GM12878 (cell line): ENCODE results near the gene ADISSP. TPM values are rescaled to one million over a fixed set of nuclear protein-coding genes. Genes with fewer than 3 reads are reported as not detected.

Source experiments
- ATAC-seq: fragments of 200-7000 bp; cut with Tn5 transposase; 3 replicates; pipeline ENCODE4 v1.9.1; 2020; ENCODE audit warnings: mild to moderate bottlenecking, moderate library complexity
- BruUV-seq: library from RNA; stranded (reverse); fragments of 400-500 nt; replicated peaks from 2 replicates; lab custom pipeline; 2021; lab: Mats Ljungman, UMichigan
- CTCF ChIA-PET: fragments of 300-600 bp; sonication (Branson Sonifier 250); formaldehyde crosslinking; extraction: SDS; loops from one replicate; lab custom pipeline; 2021; ENCODE audit warnings: inconsistent platforms; lab: Yijun Ruan, JAX
- POLR2A ChIA-PET: fragments of 350-600 bp; formaldehyde crosslinking; extraction: SDS; loops from one replicate; lab custom pipeline; 2021; ENCODE audit warnings: inconsistent platforms; lab: Charles Lee
- RAD21 ChIA-PET: fragments of 300-600 bp; sonication (Branson Sonifier 250); formaldehyde crosslinking; loops from one replicate; lab custom pipeline; 2023; ENCODE audit warnings: antibody characterized with exemption; ENCODE audit not compliant: unreplicated experiment; lab: Charles Lee
- SMC1A ChIA-PET: fragments of 300-600 bp; sonication (Branson Sonifier 250); formaldehyde crosslinking; loops from one replicate; lab custom pipeline; 2023; ENCODE audit not compliant: unreplicated experiment, uncharacterized antibody; lab: Charles Lee
- DNase-seq: peaks from one replicate; pipeline ENCODE4 v3.0.0-alpha.2; 2011; ENCODE audit warnings: low read depth, low spot score
- FAIRE-seq: peaks from 3 replicates; lab custom pipeline; 2011; peaks lifted over from hg19 to GRCh38; lab: Jason Lieb, UNC
- H2AFZ ChIP-seq: 2 replicates; pipeline ENCODE4 v1.6.0; 2011; ENCODE audit warnings: low read depth, low read length, control low read depth; ENCODE audit not compliant: control insufficient read depth
- H3K27ac ChIP-seq: 2 replicates; pipeline ENCODE4 v1.5.1; 2011; ENCODE audit warnings: control low read depth; ENCODE audit not compliant: control insufficient read depth, insufficient read depth
- H3K27me3 ChIP-seq, 2 experiments: replicated peaks in 1 of 2; 2 replicates each; pipeline versions ENCODE4 v1.6.0 to v1.6.1; 2011; ENCODE audit warnings: low read length in 1 of 2; ENCODE audit not compliant: control insufficient read depth in 2 of 2, insufficient read depth in 2 of 2
- H3K36me3 ChIP-seq, 2 experiments: 2 replicates each; pipeline ENCODE4 v1.5.1; 2011; ENCODE audit warnings: low read length in 1 of 2; ENCODE audit not compliant: control insufficient read depth in 2 of 2, insufficient read depth in 2 of 2
- H3K4me1 ChIP-seq: 2 replicates; pipeline ENCODE4 v1.6.1; 2011; ENCODE audit warnings: mild to moderate bottlenecking, low read length, moderate library complexity, mixed read lengths; ENCODE audit not compliant: control insufficient read depth, insufficient read depth
- H3K4me2 ChIP-seq: 2 replicates; pipeline ENCODE4 v1.6.0; 2011; ENCODE audit warnings: control low read depth; ENCODE audit not compliant: control insufficient read depth, insufficient read depth
- H3K4me3 ChIP-seq: fragments of 200-600 bp; sonication (generic); 2 replicates; pipeline ENCODE4 v1.5.1; 2016
- H3K79me2 ChIP-seq: 2 replicates; pipeline ENCODE4 v1.6.0; 2011; ENCODE audit warnings: low read length; ENCODE audit not compliant: control insufficient read depth, insufficient read depth
- H3K9ac ChIP-seq: 2 replicates; pipeline ENCODE4 v1.8.0; 2011; ENCODE audit warnings: low read length, control low read depth, mixed read lengths; ENCODE audit not compliant: control insufficient read depth, insufficient read depth
- H3K9me3 ChIP-seq: replicated peaks from 3 replicates; pipeline ENCODE4 v1.5.1; 2011; ENCODE audit warnings: mild to moderate bottlenecking, low read length; ENCODE audit not compliant: control insufficient read depth, insufficient read depth
- H4K20me1 ChIP-seq: 2 replicates; pipeline ENCODE4 v1.6.0; 2011; ENCODE audit not compliant: control insufficient read depth, insufficient read depth
- DPF2 ChIP-seq: fragments of 450-650 bp; IDR thresholded peaks from 2 replicates; pipeline ENCODE4 v1.6.1; 2017; ENCODE audit warnings: mild to moderate bottlenecking
- FOS ChIP-seq: IDR thresholded peaks from 3 replicates; pipeline ENCODE4 v1.6.1; 2011; ENCODE audit warnings: borderline replicate concordance; ENCODE audit not compliant: insufficient read length; ENCODE audit errors: extremely low read depth
- SMAD5 ChIP-seq: IDR thresholded peaks from 2 replicates; pipeline ENCODE4 v1.6.1; 2016; ENCODE audit warnings: antibody characterized with exemption, low read depth
- WGBS: methylation state at CpG from one replicate; pipeline ENCODE4 v1.1.6; 2016; ENCODE audit warnings: low lambda C conversion rate; ENCODE audit not compliant: insufficient replicate concordance, insufficient coverage; ENCODE audit errors: missing lambda C conversion rate; 5-methylcytosine and 5-hydroxymethylcytosine counted together
- in situ Hi-C: fragments of 300-500 bp; cut with MboI; formaldehyde crosslinking; loops from 9 replicates; pipeline ENCODE4 v1.14.3; 2018; ENCODE audit warnings: mixed read lengths
- intact Hi-C: fragments of 100-400 bp; cut with micrococcal nuclease; formaldehyde crosslinking; loops from one replicate; pipeline ENCODE4 v1.14.2; 2022; ENCODE audit not compliant: unreplicated experiment
- polyA plus RNA-seq, 11 experiments: library from polyadenylated mRNA; depleted of rRNA in 4 of 11; unstranded in 6 of 11; stranded (reverse) in 5 of 11; fragments of >200 nt; fragmentation: Nextera tagmentation in 4 of 11; fragmentation: Illumina TruSeq in 1 of 11; extraction: Ambion mirVana in 4 of 11; extraction: Trizol in 1 of 11; gene quantifications; 1 replicate in 1 of 11; 2 replicates in 10 of 11; pipeline versions ENCODE4 v1.2.1 to v1.2.3, GENCODE V29; 2011 to 2016; ENCODE audit warnings: inconsistent platforms in 2 of 11, missing spikeins in 2 of 11, low read depth in 1 of 11
- total RNA-seq, 4 experiments: library from RNA; depleted of rRNA in 3 of 4; stranded (reverse); fragments of >200 nt in 3 of 4; fragmentation: Illumina TruSeq in 1 of 4; extraction: Trizol in 1 of 4; gene quantifications; 2 replicates each; pipeline versions ENCODE4 v1.2.1 to v1.2.3, GENCODE V29; 2013 to 2021

Gene ADISSP
- total and polyA plus RNA-seq, 10 of the 15 experiments (the other 5 are each of a cell fraction or from before 2014, with no cell fraction given) = 0.80 to 96.3 (median 38.6) TPM

GRCh38 chr20:3783068-3783489 is 15.5 kb upstream of the ADISSP start (continued):
- no peak for TF ChIP-seq FOS

GRCh38 chr20:3782597-3782996 is 15.0 kb upstream of the ADISSP start:
- no peak for DNase-seq
- 91% methylated on average over 6 of the region's 6 CpGs for WGBS
- POLR2A ChIA-PET = no interaction called here
- H2AFZ ChIP-seq = no peak overlapping the region
- no peak for FAIRE-seq
- no peak overlapping the region for H3K4me2 ChIP-seq
- in situ Hi-C loops = loop anchor here (5.0 kb wide), 1 partner anchor 305 kb away; no protein-coding TSS in a partner anchor
- TF ChIP-seq SMAD5 (0 out of 2 replicates have a peak, but pooled peaks have one; percentile 29), DPF2 (no peak)
- TF ChIP-seq, all 136 proteins: peak for 1
- no peaks in the 10 kb centered on the region for H3K36me3 ChIP-seq
- CTCF ChIA-PET = interaction anchor here (1.4 to 1.7 kb wide), 2 partner anchors 15 to 303 kb away, joined by 6 read pairs; partner anchors contain the start of gene ADISSP
- H3K9ac ChIP-seq = no peak overlapping the region
- H3K4me1 ChIP-seq = peaks cover 25% of the 10 kb centered on the region
- ATAC-seq = no peak
- intact Hi-C loops = loop anchor here (5.0 to 10.0 kb wide), 2 partner anchors 65 to 232 kb away; partner anchors contain the start of gene RNF24
- peaks cover 12% of the 10 kb centered on the region in 2 experiments for H3K27me3 ChIP-seq
- H4K20me1 ChIP-seq = no peaks in the 10 kb centered on the region
- peaks cover 14% of the 10 kb centered on the region for H3K79me2 ChIP-seq
- SMC1A ChIA-PET = no interaction called here
- H3K27ac ChIP-seq = no peak overlapping the region
- H3K4me3 ChIP-seq = no peak overlapping the region
- no TSS peak for BruUV-seq
- no peaks in the 10 kb centered on the region for H3K9me3 ChIP-seq
- RAD21 ChIA-PET = no interaction called here
